A549 (cell line): ENCODE measurements around the gene SGIP1.

Experiments
- CTCF ChIP-seq: fragments of >200 bp; sonication (Bioruptor Twin); formaldehyde crosslinking; IDR thresholded peaks from 3 replicates; pipeline ENCODE4 v1.5.1; 2016
- EP300 ChIP-seq, 2 experiments: fragments of >200 bp; sonication (Bioruptor Twin); formaldehyde crosslinking; IDR thresholded peaks; 2 replicates in 1 of 2; 3 replicates in 1 of 2; pipeline ENCODE4 v1.6.1; 2016 to 2017
- POLR2A ChIP-seq: IDR thresholded peaks from 2 replicates; pipeline ENCODE4 v1.6.1; 2012; ENCODE audit warnings: mild to moderate bottlenecking, low read length

- no peak for TF ChIP-seq CTCF
- TF ChIP-seq POLR2A = no peak
- no peak for TF ChIP-seq EP300 (IDR thresholded peaks at IDR 0.05)
Measured at GRCh38 chr1:66778266-66778665, 244.3 kb downstream of the SGIP1 start.
